H1 (cell line): ENCODE measurements around the gene FSTL4. TPM values are rescaled to one million over a fixed set of nuclear protein-coding genes. Genes with fewer than 3 reads are reported as not detected.

Experiments
- CBX8 ChIP-seq: fragments of 300-800, 300-1000 bp; sonication (generic); IDR thresholded peaks from 2 replicates; pipeline ENCODE4 v1.7.1; 2016; ENCODE audit warnings: low read depth, low read length, borderline replicate concordance
- GABPA ChIP-seq: IDR thresholded peaks from 2 replicates; pipeline ENCODE4 v1.6.1; 2011; ENCODE audit warnings: mild to moderate bottlenecking, low read length, moderate library complexity, borderline replicate concordance; ENCODE audit not compliant: insufficient read depth
- KDM4A ChIP-seq: IDR thresholded peaks from one replicate; pipeline ENCODE4 v1.7.1; 2012; ENCODE audit warnings: low read depth, mild to moderate bottlenecking, moderate library complexity, low read length, inconsistent platforms; ENCODE audit not compliant: severe bottlenecking
- POLR2AphosphoS5 ChIP-seq: IDR thresholded peaks from 2 replicates; pipeline ENCODE4 v1.6.1; 2011; ENCODE audit warnings: low read depth, low read length
- RBBP5 ChIP-seq: IDR thresholded peaks from 2 replicates; pipeline ENCODE4 v1.7.1; 2012; ENCODE audit warnings: low read depth, mild to moderate bottlenecking, inconsistent platforms, low read length, moderate library complexity, borderline replicate concordance
- SRF ChIP-seq: IDR thresholded peaks from 2 replicates; pipeline ENCODE4 v1.6.1; 2011; ENCODE audit warnings: mild to moderate bottlenecking, low read depth, low read length, moderate library complexity
- TAF1 ChIP-seq: IDR thresholded peaks from 2 replicates; pipeline ENCODE4 v1.6.1; 2011; ENCODE audit warnings: mild to moderate bottlenecking, low read depth, low read length
- polyA plus RNA-seq, 7 experiments: library from polyadenylated mRNA; depleted of rRNA in 3 of 7; stranded (reverse) in 5 of 7; unstranded in 2 of 7; fragments of >200 nt in 5 of 7; fragments of 200-250 nt in 2 of 7; gene quantifications; 1 replicate in 5 of 7; 2 replicates in 1 of 7; 4 replicates in 1 of 7; pipeline versions ENCODE4 v1.2.1 to v1.2.3, GENCODE V29; 2011 to 2013; ENCODE audit warnings: missing spikeins in 2 of 7, mixed read lengths in 2 of 7
- total RNA-seq: library from RNA; stranded (reverse); fragmentation: NEBNext Ultra II Directional; extraction: Animal tissue kit (Norgen Biotek cat#: 25700); gene quantifications from 2 replicates; pipeline ENCODE4 v1.2.1, GENCODE V29; 2021

FSTL4 gene
- total and polyA plus RNA-seq, 2 of the 8 experiments (the other 6 are each of a cell fraction or from before 2014, with no cell fraction given) = 3.1 to 4.1 TPM

- TF ChIP-seq KDM4A = no peak
- no peak for TF ChIP-seq GABPA
- TF ChIP-seq CBX8 = no peak
- no peak for TF ChIP-seq SRF
- TF ChIP-seq TAF1 = no peak
- TF ChIP-seq POLR2AphosphoS5 = no peak
- no peak for TF ChIP-seq RBBP5
Observed at GRCh38 chr5:133202066-133202665, 410.2 kb downstream of the FSTL4 start (continued).
